ENCODE measurements around the gene RHBDD1.
"Not testable (repeated sequence)": the region's sequence is repeated elsewhere in the genome, so short reads cannot be mapped to it uniquely, and the experiment has no call there.

The RHBDD1 gene

GRCh38 chr2:226831266-226831665, 4.6 kb upstream of the RHBDD1 start:
- H3F3A ChIP-seq (ENCODE audit: control insufficient read depth, insufficient read depth): 0 out of 2 replicates have a peak, but pooled peaks cover 7% of the 10 kb centered on the region

GRCh38 chr2:226832061-226832460, 3.8 kb upstream of the RHBDD1 start:
- TF ChIP-seq EZH2phosphoT487 (IDR thresholded peaks at IDR 0.05; ENCODE audit: borderline replicate concordance, low read length) (no peak), CTCF (IDR thresholded peaks at IDR 0.05; ENCODE audit: low read depth, low read length, poor library complexity, severe bottlenecking) (no peak)
- Histone ChIP-seq H3K4me2 (ENCODE audit: low read length) (no peak overlapping the region), H3K4me1 (ENCODE audit: control insufficient read depth, low read length) (peaks cover 19% of the 10 kb centered on the region), H3K36me3 (ENCODE audit: control insufficient read depth, low read length) (peaks cover 9% of the 10 kb centered on the region), H3K27ac (ENCODE audit: low read depth, low read length) (no peak overlapping the region), H3K4me3 (ENCODE audit: low read length) (no peak overlapping the region), H3F3A (ENCODE audit: control insufficient read depth, insufficient read depth) (peaks cover 14% of the 10 kb centered on the region), H3K9me2 (replicated peaks; ENCODE audit: control insufficient read depth, low read length) (no peaks in the 10 kb centered on the region), H3K79me2 (ENCODE audit: control insufficient read depth, low read length) (peaks cover 9% of the 10 kb centered on the region), H4K20me1 (ENCODE audit: control insufficient read depth, insufficient read depth, low read depth, low read length) (no peaks in the 10 kb centered on the region), H3K9me3 (ENCODE audit: control insufficient read depth, insufficient read depth, low read length) (peaks cover 5% of the 10 kb centered on the region), H3K27me3 (ENCODE audit: control insufficient read depth, low read length) (no peaks in the 10 kb centered on the region)

More at GRCh38 chr2:226831266-226831665, 4.6 kb upstream of the RHBDD1 start:
- TF ChIP-seq EZH2phosphoT487 (IDR thresholded peaks at IDR 0.05; ENCODE audit: borderline replicate concordance, low read length) (no peak), CTCF (IDR thresholded peaks at IDR 0.05; ENCODE audit: low read depth, low read length, poor library complexity, severe bottlenecking) (no peak)
- Histone ChIP-seq H3K79me2 (ENCODE audit: control insufficient read depth, low read length) (peaks cover 5% of the 10 kb centered on the region; the same call in 1 of the 2 replicates), H3K27ac (ENCODE audit: low read depth, low read length) (no peak overlapping the region), H3K9me3 (ENCODE audit: control insufficient read depth, insufficient read depth, low read length) (peaks cover 5% of the 10 kb centered on the region), H3K36me3 (ENCODE audit: control insufficient read depth, low read length) (peaks cover 4% of the 10 kb centered on the region; the same call in 1 of the 2 replicates), H4K20me1 (ENCODE audit: control insufficient read depth, insufficient read depth, low read depth, low read length) (no peaks in the 10 kb centered on the region), H3K4me3 (ENCODE audit: low read length) (no peak overlapping the region), H3K4me2 (ENCODE audit: low read length) (no peak overlapping the region), H3K27me3 (ENCODE audit: control insufficient read depth, low read length) (no peaks in the 10 kb centered on the region), H3K4me1 (ENCODE audit: control insufficient read depth, low read length) (peaks cover 15% of the 10 kb centered on the region), H3K9me2 (replicated peaks; ENCODE audit: control insufficient read depth, low read length) (no peaks in the 10 kb centered on the region)

- Histone ChIP-seq H3K4me3 (ENCODE audit: low read length) (peak overlapping the region; percentile 80), H3F3A (ENCODE audit: control insufficient read depth, insufficient read depth) (peaks cover 17% of the 10 kb centered on the region), H3K79me2 (ENCODE audit: control insufficient read depth, low read length) (peaks cover 35% of the 10 kb centered on the region), H3K36me3 (ENCODE audit: control insufficient read depth, low read length) (peaks cover 25% of the 10 kb centered on the region), H3K4me2 (ENCODE audit: low read length) (peak overlapping the region; percentile 82), H3K4me1 (ENCODE audit: control insufficient read depth, low read length) (peaks cover 39% of the 10 kb centered on the region)
- not testable (repeated sequence) for H3K9me2 ChIP-seq (replicated peaks; ENCODE audit: control insufficient read depth, low read length); H3K27ac ChIP-seq (ENCODE audit: low read depth, low read length); H3K9me3 ChIP-seq (ENCODE audit: control insufficient read depth, insufficient read depth, low read length); H4K20me1 ChIP-seq (ENCODE audit: control insufficient read depth, insufficient read depth, low read depth, low read length); H3K27me3 ChIP-seq (ENCODE audit: control insufficient read depth, low read length)
Measured at GRCh38 chr2:226834880-226835279, 974 bp upstream of the RHBDD1 start.

GRCh38 chr2:226835420-226835795, 446 bp upstream of the RHBDD1 start:
- H3F3A ChIP-seq (ENCODE audit: control insufficient read depth, insufficient read depth): peaks cover 17% of the 10 kb centered on the region
- peak overlapping the region; percentile 80 for H3K4me3 ChIP-seq (ENCODE audit: low read length)
- no peaks in the 10 kb centered on the region for H3K9me2 ChIP-seq (replicated peaks; ENCODE audit: control insufficient read depth, low read length)
- peaks cover 30% of the 10 kb centered on the region for H3K36me3 ChIP-seq (ENCODE audit: control insufficient read depth, low read length)
- peak overlapping the region; percentile 82 for H3K4me2 ChIP-seq (ENCODE audit: low read length)
- peaks cover 44% of the 10 kb centered on the region for H3K4me1 ChIP-seq (ENCODE audit: control insufficient read depth, low read length)
- H3K9me3 ChIP-seq (ENCODE audit: control insufficient read depth, insufficient read depth, low read length): peaks cover 5% of the 10 kb centered on the region
- peak overlapping the region; percentile 90 for H3K27ac ChIP-seq (ENCODE audit: low read depth, low read length)
- no peak for TF ChIP-seq CTCF (IDR thresholded peaks at IDR 0.05; ENCODE audit: low read depth, low read length, poor library complexity, severe bottlenecking)
- no peak for TF ChIP-seq EZH2phosphoT487 (IDR thresholded peaks at IDR 0.05; ENCODE audit: borderline replicate concordance, low read length)
- peaks cover 40% of the 10 kb centered on the region for H3K79me2 ChIP-seq (ENCODE audit: control insufficient read depth, low read length)
- H4K20me1 ChIP-seq (ENCODE audit: control insufficient read depth, insufficient read depth, low read depth, low read length): no peaks in the 10 kb centered on the region
- no peaks in the 10 kb centered on the region for H3K27me3 ChIP-seq (ENCODE audit: control insufficient read depth, low read length)
